Nucleus accumbens (tissue), 56 donors: ENCODE data around the gene EWSR1.

Experiments used
- DNase-seq, 56 donors: peaks; one replicate each; lab custom pipeline; 2025; lab: John Stamatoyannopoulos, UW

The EWSR1 gene

DNA sequence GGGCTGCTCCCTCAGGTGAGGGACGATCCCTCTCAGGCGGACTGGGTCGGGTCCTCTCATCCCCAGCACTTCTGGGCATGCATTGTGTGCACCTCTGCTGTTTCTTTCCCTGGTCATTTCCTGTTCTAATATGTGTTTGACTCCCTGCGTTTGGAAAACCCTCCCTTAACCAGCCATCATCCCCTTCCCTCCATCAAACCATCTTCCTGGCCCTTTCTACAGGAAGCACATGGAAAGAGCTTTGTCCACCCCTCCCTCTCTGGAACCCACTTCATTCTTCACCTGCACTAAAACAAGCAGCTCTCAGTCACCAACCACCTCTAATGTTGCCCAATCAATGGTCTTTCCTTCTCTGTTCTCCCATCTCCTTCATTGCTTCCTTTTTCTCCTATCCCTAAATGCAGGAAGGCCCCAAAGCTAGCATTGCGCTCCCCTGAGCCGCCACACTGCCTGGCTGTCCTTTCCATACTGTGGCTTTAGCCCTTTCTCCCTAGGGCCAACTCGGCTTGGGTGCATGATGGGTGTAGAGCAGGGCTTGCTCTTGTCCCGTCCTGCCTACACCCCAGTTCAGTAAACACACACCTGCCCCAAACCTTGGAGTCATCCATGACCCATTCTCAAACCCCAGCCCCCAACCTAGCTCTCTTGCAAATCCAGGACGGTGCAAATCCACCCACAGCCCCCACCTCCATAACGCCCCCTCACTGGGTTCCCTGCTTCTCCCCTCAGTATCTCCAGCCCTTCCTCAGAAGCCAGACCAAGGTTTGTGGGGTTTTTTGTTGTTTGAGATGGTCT is 32.9 kb downstream of the EWSR1 start:
- no peak for DNase-seq

DNA sequence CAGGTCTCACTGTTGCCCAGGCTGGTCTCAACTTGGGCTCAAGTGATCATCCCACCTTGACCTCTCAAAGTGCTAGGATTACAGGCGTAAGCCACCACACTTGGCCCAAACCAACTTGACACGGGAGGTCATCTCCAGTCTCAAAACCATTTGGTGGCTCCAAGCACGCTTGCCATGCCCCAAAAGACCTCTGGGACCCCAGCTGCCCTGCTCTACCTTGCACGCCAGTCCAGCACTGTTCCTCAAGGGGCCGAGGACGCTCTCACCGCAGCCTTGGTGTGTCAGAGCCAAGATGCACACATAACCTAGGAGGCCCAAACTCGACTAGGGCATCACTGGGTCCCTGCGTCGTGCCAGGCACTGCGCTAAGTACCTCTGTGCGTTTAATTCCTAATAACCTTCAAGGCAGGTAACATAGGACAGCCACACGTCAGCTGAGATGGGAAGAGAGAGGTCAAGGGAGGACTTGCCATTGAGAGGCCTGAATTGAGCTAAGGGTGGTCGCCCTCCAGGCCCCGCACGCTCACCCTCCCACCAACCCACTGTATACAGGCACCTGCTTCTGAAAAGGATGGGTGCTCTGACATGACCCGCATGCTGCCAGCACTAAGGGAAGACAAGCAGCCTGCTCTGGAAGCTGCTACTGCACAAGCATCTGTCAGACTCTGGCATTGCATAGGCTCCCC is 33.8 kb downstream of the EWSR1 start:
- no peak for DNase-seq

DNA sequence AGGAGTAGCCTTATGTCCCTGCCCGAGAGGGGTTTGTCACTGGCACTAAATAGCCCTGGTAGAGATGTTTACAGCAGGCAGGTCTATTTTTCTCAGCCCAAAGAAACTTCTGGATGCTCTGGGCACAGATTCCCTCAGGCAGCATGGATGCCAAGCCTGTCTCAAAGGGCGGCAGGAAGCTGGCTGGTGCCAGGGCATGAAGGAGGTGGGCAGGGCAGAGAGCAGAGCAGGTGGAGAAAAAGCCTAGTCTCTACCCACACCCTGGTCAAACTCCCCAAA is 34.3 kb downstream of the EWSR1 start:
- peak in 7 of 56 donors; percentile 30 to 45 (median 34) for DNase-seq

- peak in 8 of 56 donors; percentile 28 to 61 (median 44) for DNase-seq
Observed at GRCh38 chr22:29302681-29303465, 34.8 kb downstream of the EWSR1 start.

DNA sequence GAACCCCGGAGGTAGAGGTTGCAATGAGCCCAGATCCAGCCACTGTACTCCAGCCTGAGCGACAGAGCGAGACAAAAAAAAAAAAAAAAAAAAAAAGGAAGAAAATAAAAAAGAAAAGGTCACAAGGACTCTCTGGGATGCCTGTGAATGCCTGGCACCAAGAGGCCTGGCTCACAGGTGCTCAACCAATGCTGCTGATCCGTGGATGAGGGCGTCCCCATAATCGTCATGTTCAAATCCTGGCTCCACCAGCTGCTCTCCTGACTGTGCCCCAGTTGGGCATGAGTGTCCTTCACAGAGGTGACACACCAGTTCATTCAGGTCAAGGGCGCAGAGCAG is 37.7 kb downstream of the EWSR1 start:
- no peak for DNase-seq

GRCh38 chr22:29306175-29306834 is 38.2 kb downstream of the EWSR1 start, which contains the start of gene GAS2L1:
Gene GAS2L1, plus strand, starts transcription at chr22:29306650. Its CDS starts 1,456 bp downstream, at chr22:29308106.
- peak in 46 of 56 donors; percentile 30 to 83 (median 58) for DNase-seq

- peak in 44 of 56 donors; percentile 23 to 83 (median 52) for DNase-seq
Observed at GRCh38 chr22:29306835-29307595, 38.9 kb downstream of the EWSR1 start.

GRCh38 chr22:29307596-29308147 is 39.6 kb downstream of the EWSR1 start:
- no peak for DNase-seq

GRCh38 chr22:29308148-29308790 is 40.2 kb downstream of the EWSR1 start:
- no peak for DNase-seq

GRCh38 chr22:29308791-29309262 is 40.8 kb downstream of the EWSR1 start:
- no peak for DNase-seq

DNA sequence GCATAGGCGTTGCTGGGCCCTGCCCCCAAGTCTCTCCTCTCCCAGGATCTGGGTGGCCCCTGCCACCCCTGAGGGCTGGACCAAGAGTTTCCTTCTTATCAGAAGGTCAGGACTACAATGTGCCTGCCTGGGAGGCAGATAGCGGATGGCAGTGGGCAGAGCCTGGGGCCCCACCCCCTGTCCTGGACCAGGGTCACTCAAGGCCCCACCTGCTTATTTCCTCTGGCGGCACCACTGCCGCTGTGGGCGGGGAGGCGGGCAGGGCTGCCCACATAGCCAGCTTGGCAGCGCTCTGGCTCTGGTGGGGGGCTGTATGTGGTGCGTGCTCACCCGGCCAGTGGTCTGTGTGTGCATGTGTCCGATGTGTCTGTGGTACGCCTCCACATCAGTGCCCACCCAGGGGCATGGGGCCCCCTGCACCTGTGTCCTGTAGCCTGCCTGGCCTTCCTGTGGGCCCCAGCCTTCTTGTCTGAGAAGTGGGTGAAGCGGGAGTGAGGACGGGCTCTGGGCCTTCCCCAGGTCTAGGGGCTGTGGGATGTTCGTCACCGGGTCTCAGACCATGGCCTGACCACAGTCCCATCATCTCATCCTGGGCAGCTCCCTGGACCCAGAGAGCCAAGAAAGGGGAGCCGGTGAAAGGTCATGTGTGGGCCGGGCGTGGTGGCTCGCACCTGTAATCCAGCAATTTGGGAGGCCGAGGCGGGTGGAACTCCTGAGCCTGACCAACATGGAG is 41.4 kb downstream of the EWSR1 start:
- no peak for DNase-seq

- no peak for DNase-seq
Observed at GRCh38 chr22:29310065-29310862, 42.2 kb downstream of the EWSR1 start.

DNA sequence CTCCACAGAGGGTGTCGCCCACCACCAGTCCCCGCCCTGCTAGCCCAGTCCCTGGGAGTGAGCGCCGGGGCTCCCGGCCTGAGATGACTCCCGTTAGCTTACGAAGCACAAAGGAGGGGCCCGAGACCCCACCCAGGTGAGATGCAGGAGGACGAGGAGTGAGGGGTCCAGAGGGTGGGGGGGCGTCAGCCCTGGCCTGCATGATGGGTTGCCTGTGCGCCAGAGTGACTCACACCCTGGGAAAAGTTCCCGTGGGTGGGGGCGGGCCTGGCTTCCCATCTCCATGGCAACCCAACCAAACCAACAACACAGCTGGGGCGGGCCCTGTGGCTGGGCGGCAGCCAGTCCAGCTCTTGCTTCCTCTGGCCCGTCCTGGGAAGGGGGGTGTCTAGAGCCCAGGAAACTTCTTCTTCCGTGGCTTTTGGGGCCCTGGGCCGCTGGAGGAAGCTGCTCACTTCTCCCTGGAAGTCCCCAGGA is 42.8 kb downstream of the EWSR1 start:
- DNase-seq = peak; percentile 46 to 97 (median 86)

DNA sequence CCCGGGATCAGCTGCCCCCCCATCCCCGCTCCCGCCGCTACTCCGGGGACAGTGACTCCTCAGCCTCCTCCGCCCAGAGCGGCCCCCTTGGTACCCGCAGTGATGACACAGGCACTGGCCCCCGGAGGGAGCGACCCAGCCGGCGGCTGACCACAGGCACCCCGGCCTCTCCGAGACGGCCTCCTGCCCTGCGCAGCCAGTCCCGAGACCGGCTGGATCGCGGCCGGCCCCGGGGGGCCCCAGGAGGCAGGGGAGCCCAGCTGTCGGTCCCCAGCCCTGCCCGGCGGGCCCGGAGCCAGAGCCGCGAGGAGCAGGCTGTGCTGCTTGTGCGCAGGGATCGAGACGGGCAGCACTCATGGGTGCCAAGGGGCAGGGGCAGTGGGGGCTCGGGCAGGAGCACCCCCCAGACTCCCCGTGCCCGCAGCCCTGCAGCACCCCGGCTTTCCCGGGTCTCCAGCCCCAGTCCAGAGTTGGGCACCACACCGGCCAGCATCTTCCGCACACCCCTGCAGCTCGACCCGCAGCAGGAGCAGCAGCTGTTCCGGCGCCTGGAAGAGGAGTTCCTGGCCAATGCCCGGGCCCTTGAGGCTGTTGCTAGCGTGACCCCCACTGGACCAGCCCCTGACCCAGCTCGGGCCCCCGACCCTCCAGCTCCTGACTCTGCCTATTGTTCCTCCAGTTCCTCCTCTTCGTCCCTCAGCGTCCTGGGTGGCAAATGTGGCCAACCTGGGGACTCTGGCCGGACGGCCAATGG is 43.6 kb downstream of the EWSR1 start:
- DNase-seq = peak in 2 of 56 donors; percentile 49 to 64

GRCh38 chr22:29312218-29313125 is 44.4 kb downstream of the EWSR1 start:
- no peak for DNase-seq
